ENCODE results near the gene SNF8.

The SNF8 gene

GRCh38 chr17:48961516-48962233 is 17.0 kb upstream of the SNF8 start:
- Histone ChIP-seq H3K4me2 (ENCODE audit: low read depth, low read length, poor library complexity, severe bottlenecking) (no peak overlapping the region), H3F3A (ENCODE audit: low read depth) (no peaks in the 10 kb centered on the region), H3K36me3 (ENCODE audit: insufficient read depth, low read length) (no peaks in the 10 kb centered on the region), H3K4me3 (ENCODE audit: low read length, poor library complexity, severe bottlenecking) (no peak overlapping the region), H2AFZ (ENCODE audit: low read length) (0 out of 2 replicates have a peak overlapping the region, but pooled peaks have one; percentile 33), H3K9me2 (replicated peaks; ENCODE audit: low read depth, low read length) (no peaks in the 10 kb centered on the region), H3K9ac (ENCODE audit: low read depth, low read length, poor library complexity, severe bottlenecking) (no peak overlapping the region), H3K9me3 (ENCODE audit: insufficient read depth, low read depth, low read length) (no peaks in the 10 kb centered on the region), H3K79me2 (ENCODE audit: insufficient read depth, low read length) (no peaks in the 10 kb centered on the region), H4K20me1 (ENCODE audit: insufficient read depth, low read length, poor library complexity, severe bottlenecking) (no peaks in the 10 kb centered on the region), H3K4me1 (ENCODE audit: insufficient read depth, low read length, poor library complexity, severe bottlenecking) (no peaks in the 10 kb centered on the region), H3K27me3 (ENCODE audit: insufficient read depth, low read length, poor library complexity, severe bottlenecking) (no peaks in the 10 kb centered on the region)
- TF ChIP-seq CTCF (conservative IDR thresholded peaks at IDR 0.05; ENCODE audit: low read length) (no peak), EZH2phosphoT487 (IDR thresholded peaks at IDR 0.05; ENCODE audit: borderline replicate concordance) (no peak)

GRCh38 chr17:48960834-48961515 is 16.3 kb upstream of the SNF8 start:
- Histone ChIP-seq H3K79me2 (ENCODE audit: insufficient read depth, low read length) (no peaks in the 10 kb centered on the region), H3K36me3 (ENCODE audit: insufficient read depth, low read length) (no peaks in the 10 kb centered on the region), H3K4me2 (ENCODE audit: low read depth, low read length, poor library complexity, severe bottlenecking) (no peak overlapping the region), H3K9me2 (replicated peaks; ENCODE audit: low read depth, low read length) (no peaks in the 10 kb centered on the region), H3K9me3 (ENCODE audit: insufficient read depth, low read depth, low read length) (no peaks in the 10 kb centered on the region), H3K4me1 (ENCODE audit: insufficient read depth, low read length, poor library complexity, severe bottlenecking) (no peaks in the 10 kb centered on the region), H3K9ac (ENCODE audit: low read depth, low read length, poor library complexity, severe bottlenecking) (no peak overlapping the region), H3K4me3 (ENCODE audit: low read length, poor library complexity, severe bottlenecking) (no peak overlapping the region), H3F3A (ENCODE audit: low read depth) (no peaks in the 10 kb centered on the region), H4K20me1 (ENCODE audit: insufficient read depth, low read length, poor library complexity, severe bottlenecking) (no peaks in the 10 kb centered on the region), H3K27me3 (ENCODE audit: insufficient read depth, low read length, poor library complexity, severe bottlenecking) (no peaks in the 10 kb centered on the region), H2AFZ (ENCODE audit: low read length) (peak overlapping the region; percentile 35; the same call in 1 of the 2 replicates)
- TF ChIP-seq EZH2phosphoT487 (IDR thresholded peaks at IDR 0.05; ENCODE audit: borderline replicate concordance) (no peak), CTCF (conservative IDR thresholded peaks at IDR 0.05; ENCODE audit: low read length) (no peak)

GRCh38 chr17:48954300-48954755 is 9.7 kb upstream of the SNF8 start:
- H2AFZ ChIP-seq (ENCODE audit: low read length) = peak overlapping the region; percentile 51; the same call in 1 of the 2 replicates
- no peaks in the 10 kb centered on the region for H3K9me2 ChIP-seq (replicated peaks; ENCODE audit: low read depth, low read length)
- no peaks in the 10 kb centered on the region for H3K79me2 ChIP-seq (ENCODE audit: insufficient read depth, low read length)
- H3K4me2 ChIP-seq (ENCODE audit: low read depth, low read length, poor library complexity, severe bottlenecking) = no peak overlapping the region
- H3K27me3 ChIP-seq (ENCODE audit: insufficient read depth, low read length, poor library complexity, severe bottlenecking) = no peaks in the 10 kb centered on the region
- H3K36me3 ChIP-seq (ENCODE audit: insufficient read depth, low read length) = no peaks in the 10 kb centered on the region
- H3F3A ChIP-seq (ENCODE audit: low read depth) = no peaks in the 10 kb centered on the region
- TF ChIP-seq CTCF (conservative IDR thresholded peaks at IDR 0.05; ENCODE audit: low read length) (peak; percentile 70), EZH2phosphoT487 (IDR thresholded peaks at IDR 0.05; ENCODE audit: borderline replicate concordance) (no peak)
- no peaks in the 10 kb centered on the region for H3K9me3 ChIP-seq (ENCODE audit: insufficient read depth, low read depth, low read length)
- no peaks in the 10 kb centered on the region for H3K4me1 ChIP-seq (ENCODE audit: insufficient read depth, low read length, poor library complexity, severe bottlenecking)
- no peaks in the 10 kb centered on the region for H4K20me1 ChIP-seq (ENCODE audit: insufficient read depth, low read length, poor library complexity, severe bottlenecking)
- no peak overlapping the region for H3K9ac ChIP-seq (ENCODE audit: low read depth, low read length, poor library complexity, severe bottlenecking)
- H3K4me3 ChIP-seq (ENCODE audit: low read length, poor library complexity, severe bottlenecking) = no peak overlapping the region

Data from Loucy (cell line).